CD14-positive monocyte (primary cell): ENCODE measurements around the gene TIMM10B. TPM values are rescaled to one million over a fixed set of nuclear protein-coding genes. Genes with fewer than 3 reads are reported as not detected.

Experiments used
- DNase-seq, 3 donors: peaks; one replicate each; pipeline ENCODE4 v3.0.0-alpha.2; 2011 to 2022
- H2AFZ ChIP-seq: 2 replicates; pipeline ENCODE4 v1.6.0; 2012; ENCODE audit warnings: mild to moderate bottlenecking, low read depth, low read length, inconsistent platforms; ENCODE audit not compliant: insufficient read depth, poor library complexity, severe bottlenecking
- H3K27ac ChIP-seq, 2 donors: 1 replicate in 1 of 2; 2 replicates in 1 of 2; pipeline ENCODE4 v1.5.1; 2012 to 2013; ENCODE audit warnings: low read length in 2 of 2, control low read depth in 1 of 2, inconsistent platforms in 1 of 2, low read depth in 1 of 2, mild to moderate bottlenecking in 1 of 2
- H3K27me3 ChIP-seq, 2 donors: one replicate each; pipeline versions ENCODE4 v1.6.0 to v1.6.1; 2011 to 2013; ENCODE audit warnings: low read length in 2 of 2; ENCODE audit not compliant: control insufficient read depth in 2 of 2, insufficient read depth in 2 of 2
- H3K36me3 ChIP-seq, 2 donors: replicated peaks in 1 of 2; 1 replicate in 1 of 2; 2 replicates in 1 of 2; pipeline versions ENCODE4 v1.5.1 to v1.6.1; 2012 to 2013; ENCODE audit warnings: low read length in 2 of 2, control low read depth in 1 of 2, inconsistent platforms in 1 of 2, mild to moderate bottlenecking in 1 of 2; ENCODE audit not compliant: insufficient read depth in 2 of 2, control insufficient read depth in 1 of 2
- H3K4me1 ChIP-seq, 2 donors: 1 replicate in 1 of 2; 2 replicates in 1 of 2; pipeline versions ENCODE4 v1.5.1 to v1.6.1; 2012 to 2013; ENCODE audit warnings: low read length in 2 of 2, control low read depth in 1 of 2, inconsistent platforms in 1 of 2, mild to moderate bottlenecking in 1 of 2, moderate library complexity in 1 of 2; ENCODE audit not compliant: insufficient read depth in 2 of 2, control insufficient read depth in 1 of 2
- H3K4me2 ChIP-seq: replicated peaks from 2 replicates; pipeline ENCODE3; 2012; ENCODE audit warnings: low read length, moderate library complexity, mild to moderate bottlenecking; ENCODE audit not compliant: poor library complexity, severe bottlenecking; ENCODE audit errors: extremely low read depth
- H3K4me3 ChIP-seq, 3 experiments: fragments of 200-600 bp in 1 of 3; sonication (generic) in 1 of 3; replicated peaks in 1 of 3; 1 replicate in 2 of 3; 2 replicates in 1 of 3; pipeline ENCODE4 v1.5.1; 2011 to 2013; ENCODE audit warnings: low read length in 3 of 3, mild to moderate bottlenecking in 3 of 3, control low read depth in 2 of 3, low read depth in 2 of 3, inconsistent platforms in 1 of 3, moderate library complexity in 1 of 3
- H3K79me2 ChIP-seq: 2 replicates; pipeline ENCODE4 v1.6.0; 2012; ENCODE audit warnings: mild to moderate bottlenecking, control low read depth, inconsistent platforms, low read length, moderate library complexity; ENCODE audit not compliant: insufficient read depth
- H3K9ac ChIP-seq: 2 replicates; pipeline ENCODE4 v1.6.0; 2017; ENCODE audit warnings: low read length, mild to moderate bottlenecking; ENCODE audit not compliant: insufficient read depth, poor library complexity, severe bottlenecking
- H3K9me3 ChIP-seq, 2 donors: replicated peaks in 1 of 2; 1 replicate in 1 of 2; 2 replicates in 1 of 2; pipeline versions ENCODE4 v1.5.1 to v1.6.1; 2012 to 2013; ENCODE audit warnings: low read length in 2 of 2, control low read depth in 1 of 2; ENCODE audit not compliant: control insufficient read depth in 1 of 2, insufficient read depth in 1 of 2
- H4K20me1 ChIP-seq: 2 replicates; pipeline ENCODE4 v1.6.0; 2012; ENCODE audit warnings: mild to moderate bottlenecking, low read length, control low read depth, moderate library complexity; ENCODE audit not compliant: insufficient read depth
- H3K27ac Mint-ChIP-seq, 7 donors: one replicate each; pipeline ENCODE4 v1.8.0; 2020; ENCODE audit warnings: mild to moderate bottlenecking in 7 of 7, mixed read lengths in 7 of 7, moderate library complexity in 6 of 7, inconsistent platforms in 2 of 7
- H3K27me3 Mint-ChIP-seq, 3 donors: one replicate each; pipeline ENCODE4 v1.8.0; 2021 to 2022; ENCODE audit warnings: low read depth in 3 of 3, mild to moderate bottlenecking in 3 of 3, mixed read lengths in 3 of 3, moderate library complexity in 3 of 3, inconsistent platforms in 1 of 3
- H3K36me3 Mint-ChIP-seq, 2 donors: one replicate each; pipeline ENCODE4 v1.8.0; 2020; ENCODE audit warnings: mixed read lengths in 2 of 2, inconsistent platforms in 1 of 2, mild to moderate bottlenecking in 1 of 2
- H3K4me1 Mint-ChIP-seq: one replicate; pipeline ENCODE4 v1.8.0; 2020; ENCODE audit warnings: mild to moderate bottlenecking, mixed read lengths
- H3K4me3 Mint-ChIP-seq, 2 donors: one replicate each; pipeline ENCODE4 v1.8.0; 2020; ENCODE audit warnings: mild to moderate bottlenecking in 2 of 2, mixed read lengths in 2 of 2, moderate library complexity in 1 of 2
- H3K9me3 Mint-ChIP-seq, 7 donors: one replicate each; pipeline ENCODE4 v1.8.0; 2020 to 2022; ENCODE audit warnings: mixed read lengths in 7 of 7, mild to moderate bottlenecking in 6 of 7, moderate library complexity in 6 of 7, inconsistent platforms in 2 of 7
- WGBS: methylation state at CpG from one replicate; pipeline ENCODE4 v1.1.5; 2013; ENCODE audit warnings: missing lambda C conversion rate; ENCODE audit not compliant: insufficient coverage; 5-methylcytosine and 5-hydroxymethylcytosine counted together
- intact Hi-C, 2 donors: fragments of 100-400 bp; cut with micrococcal nuclease; formaldehyde crosslinking; loops; one replicate each; pipeline versions ENCODE4 v1.15.0 to v1.15.1; 2023
- polyA plus RNA-seq, 3 donors: library from polyadenylated mRNA; depleted of rRNA in 1 of 3; unstranded in 2 of 3; stranded (reverse) in 1 of 3; fragments of 300-500 nt in 2 of 3; fragments of >200 nt in 1 of 3; fragmentation: Illumina TruSeq in 2 of 3; gene quantifications; 1 replicate in 2 of 3; 2 replicates in 1 of 3; pipeline ENCODE4 v1.2.3, GENCODE V29; 2012 to 2021
- TF ChIP-seq, protein P1 (sequence below): fragments of 200-600 bp; IDR thresholded peaks from one replicate; pipeline ENCODE4 v1.8.0; 2022; ENCODE audit warnings: antibody characterized with exemption, mild to moderate bottlenecking

Gene TIMM10B
- polyA plus RNA-seq, 3 donors = 20.0 to 34.9 (median 22.1) TPM

DNA sequence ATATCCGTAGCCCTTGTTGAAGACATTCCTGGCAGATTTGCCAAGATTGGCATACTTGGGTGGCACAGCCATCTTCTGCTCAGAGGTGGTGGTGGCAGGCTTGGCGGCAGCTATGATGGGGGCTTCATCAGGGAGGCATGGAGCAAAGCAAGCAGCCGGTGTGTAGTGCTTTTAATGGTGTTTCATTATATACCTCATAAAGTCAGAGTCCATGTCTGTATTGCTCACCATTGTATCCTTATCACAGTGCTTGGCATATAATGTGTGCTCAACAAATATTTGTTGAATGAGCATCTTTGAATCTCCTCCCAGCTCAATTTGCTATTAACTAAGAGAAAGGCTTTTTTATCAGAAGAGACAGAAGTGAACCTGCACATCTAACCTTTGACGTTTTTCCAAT, 8.0 kb downstream of the TIMM10B start:
- no peak overlapping the region for H3K9ac ChIP-seq
- intact Hi-C loops = loop anchor here in 1 of 2 donors (10.0 kb wide), 1 partner anchor 115 kb away; the partner anchor contains the start of genes ILK and RRP8
- peak overlapping the region in 1 of 7 donors; percentile 27 for H3K27ac Mint-ChIP-seq
- no peak overlapping the region for H3K4me3 ChIP-seq
- H3K36me3 ChIP-seq = peaks cover 43 to 91% of the 10 kb centered on the region in 2 donors
- peaks cover 42 to 47% of the 10 kb centered on the region in 2 donors for H3K36me3 Mint-ChIP-seq
- H4K20me1 ChIP-seq = no peaks in the 10 kb centered on the region
- H3K9me3 ChIP-seq = no peaks in the 10 kb centered on the region
- H3K27me3 ChIP-seq = no peaks in the 10 kb centered on the region
- DNase-seq = no peak
- 80% methylated on average over 2 of the region's 4 CpGs for WGBS
- no peaks in the 10 kb centered on the region for H3K9me3 Mint-ChIP-seq
- no peaks in the 10 kb centered on the region for H3K27me3 Mint-ChIP-seq
- no peak overlapping the region for H3K27ac ChIP-seq
- TF ChIP-seq, protein P1, sequence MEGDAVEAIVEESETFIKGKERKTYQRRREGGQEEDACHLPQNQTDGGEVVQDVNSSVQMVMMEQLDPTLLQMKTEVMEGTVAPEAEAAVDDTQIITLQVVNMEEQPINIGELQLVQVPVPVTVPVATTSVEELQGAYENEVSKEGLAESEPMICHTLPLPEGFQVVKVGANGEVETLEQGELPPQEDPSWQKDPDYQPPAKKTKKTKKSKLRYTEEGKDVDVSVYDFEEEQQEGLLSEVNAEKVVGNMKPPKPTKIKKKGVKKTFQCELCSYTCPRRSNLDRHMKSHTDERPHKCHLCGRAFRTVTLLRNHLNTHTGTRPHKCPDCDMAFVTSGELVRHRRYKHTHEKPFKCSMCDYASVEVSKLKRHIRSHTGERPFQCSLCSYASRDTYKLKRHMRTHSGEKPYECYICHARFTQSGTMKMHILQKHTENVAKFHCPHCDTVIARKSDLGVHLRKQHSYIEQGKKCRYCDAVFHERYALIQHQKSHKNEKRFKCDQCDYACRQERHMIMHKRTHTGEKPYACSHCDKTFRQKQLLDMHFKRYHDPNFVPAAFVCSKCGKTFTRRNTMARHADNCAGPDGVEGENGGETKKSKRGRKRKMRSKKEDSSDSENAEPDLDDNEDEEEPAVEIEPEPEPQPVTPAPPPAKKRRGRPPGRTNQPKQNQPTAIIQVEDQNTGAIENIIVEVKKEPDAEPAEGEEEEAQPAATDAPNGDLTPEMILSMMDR = no peak
- no peaks in the 10 kb centered on the region for H3K4me1 ChIP-seq
- H3K4me2 ChIP-seq = no peak overlapping the region
- no peak overlapping the region for H2AFZ ChIP-seq
- no peaks in the 10 kb centered on the region for H3K79me2 ChIP-seq
- H3K4me3 Mint-ChIP-seq = no peak overlapping the region
- no peaks in the 10 kb centered on the region for H3K4me1 Mint-ChIP-seq

DNA sequence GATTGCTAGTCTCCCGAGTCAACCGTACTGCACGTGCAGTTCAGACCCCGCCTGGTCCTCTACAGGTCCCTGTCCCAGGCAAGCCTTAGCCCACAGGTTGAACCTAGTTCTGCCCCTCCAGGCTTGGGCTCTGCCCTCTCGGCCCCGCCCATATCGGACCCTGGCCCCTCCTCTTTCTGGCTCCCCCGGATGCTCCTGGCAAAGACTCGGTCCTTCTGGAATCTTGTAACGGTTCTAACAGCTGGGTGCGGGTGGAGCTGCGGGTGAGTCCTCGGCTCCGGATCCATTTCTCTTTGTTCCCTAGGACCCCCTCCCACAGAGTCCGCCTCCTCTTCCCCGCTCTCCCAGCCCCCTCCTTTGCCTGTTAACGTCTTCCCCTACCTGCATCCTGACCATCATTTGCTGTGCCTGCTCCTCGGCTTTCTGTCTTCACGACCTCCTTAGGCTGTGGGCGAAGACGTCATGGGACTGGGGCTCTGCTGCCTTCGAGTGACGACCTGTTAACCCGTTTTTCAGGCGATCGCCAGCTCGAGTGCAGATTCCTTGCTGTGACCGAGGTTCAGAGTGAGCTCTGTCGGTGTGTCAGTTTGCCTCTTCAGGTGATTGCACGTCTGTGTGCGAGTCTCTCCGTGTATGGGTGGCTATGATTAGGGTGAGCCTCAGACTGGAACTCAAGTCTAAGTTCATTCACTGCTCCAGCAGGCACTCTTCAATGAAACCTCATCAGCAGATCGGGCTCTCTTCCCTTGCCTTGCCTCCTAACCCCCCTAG, 16.0 kb downstream of the TIMM10B start, which contains the start of gene DNHD1:
Gene DNHD1 (plus strand): TSS at position 212 of the 771 bp plus-strand sequence. CDS start 936 bp downstream, outside the sequence.
- Histone ChIP-seq H3K27ac (no peak within 1 kb of the TSS), H3K9me3 (no peaks in the 10 kb centered on the region), H3K36me3 (peaks cover 27 to 77% of the 10 kb centered on the region in 2 donors), H3K4me2 (no peak within 1 kb of the TSS), H2AFZ (no peak within 1 kb of the TSS), H3K9ac (no peak within 1 kb of the TSS), H3K79me2 (no peaks in the 10 kb centered on the region), H3K4me1 (no peaks in the 10 kb centered on the region), H4K20me1 (no peaks in the 10 kb centered on the region), H3K27me3 (no peaks in the 10 kb centered on the region), H3K4me3 (no peak within 1 kb of the TSS)
- TF ChIP-seq, protein P1 = no peak
- no peaks in the 10 kb centered on the region for H3K9me3 Mint-ChIP-seq
- H3K27me3 Mint-ChIP-seq = no peaks in the 10 kb centered on the region
- H3K27ac Mint-ChIP-seq = peak within 1 kb of the TSS in 2 of 7 donors; percentile 46 to 54
- 94% methylated on average over 30 of the region's 33 CpGs for WGBS
- no peak within 1 kb of the TSS for H3K4me3 Mint-ChIP-seq
- no peaks in the 10 kb centered on the region for H3K4me1 Mint-ChIP-seq
- DNase-seq = no peak
- H3K36me3 Mint-ChIP-seq = peaks cover 70% of the 10 kb centered on the region in 2 donors
- intact Hi-C loops = no loop called here
